NCI-H345 (cell line): ENCODE data around the gene KRTAP20-3.

Experiments used
- DNase-seq: peaks from one replicate; lab custom pipeline; 2025; lab: John Stamatoyannopoulos, UW

Gene KRTAP20-3

DNA sequence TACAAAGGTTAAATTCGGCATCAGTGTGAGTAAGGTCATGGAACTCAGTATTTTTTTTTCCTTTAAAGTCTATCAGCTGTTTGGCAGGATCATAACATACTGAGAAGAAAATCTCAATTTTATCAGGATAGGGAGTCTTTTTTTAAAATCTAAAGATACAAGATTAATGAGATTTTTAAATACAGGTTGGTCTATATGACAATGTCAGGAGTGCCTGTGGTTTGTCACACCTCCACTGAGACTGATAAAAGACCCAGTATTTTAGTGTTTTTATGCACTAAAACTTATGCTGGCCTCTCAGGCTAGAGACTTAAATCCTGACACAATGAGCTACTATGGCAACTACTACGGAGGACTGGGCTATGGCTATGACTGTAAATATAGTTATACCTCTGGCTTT lies at the start of gene KRTAP20-3:
Gene KRTAP20-3 (plus strand): TSS at position 301 of the 400 bp plus-strand sequence.
- no peak for DNase-seq

DNA sequence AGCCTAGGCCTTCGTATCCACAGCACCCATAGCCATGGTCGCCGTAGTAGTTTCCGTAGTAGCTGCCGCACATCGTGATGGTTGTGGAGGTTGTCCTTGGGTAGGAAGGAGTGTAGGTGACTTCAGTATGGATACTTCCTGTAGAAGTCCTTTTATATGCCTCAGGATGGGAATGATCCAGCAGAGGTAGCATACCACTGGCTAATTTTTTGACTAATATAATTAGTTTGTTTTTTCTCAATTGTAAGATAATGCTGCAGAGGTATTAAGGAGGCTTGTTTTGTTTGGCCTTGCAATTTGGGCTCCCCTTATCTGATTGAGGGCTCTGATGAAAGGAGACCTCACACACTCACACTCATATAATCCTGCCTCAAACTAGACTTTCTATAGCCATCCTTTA lies 43.9 kb upstream of the KRTAP20-3 start, which contains the start of gene KRTAP6-2:
Gene KRTAP6-2 (minus strand): TSS at position 101 of the 400 bp plus-strand sequence. CDS start 28 bp downstream, at position 73.
- no peak for DNase-seq

DNA sequence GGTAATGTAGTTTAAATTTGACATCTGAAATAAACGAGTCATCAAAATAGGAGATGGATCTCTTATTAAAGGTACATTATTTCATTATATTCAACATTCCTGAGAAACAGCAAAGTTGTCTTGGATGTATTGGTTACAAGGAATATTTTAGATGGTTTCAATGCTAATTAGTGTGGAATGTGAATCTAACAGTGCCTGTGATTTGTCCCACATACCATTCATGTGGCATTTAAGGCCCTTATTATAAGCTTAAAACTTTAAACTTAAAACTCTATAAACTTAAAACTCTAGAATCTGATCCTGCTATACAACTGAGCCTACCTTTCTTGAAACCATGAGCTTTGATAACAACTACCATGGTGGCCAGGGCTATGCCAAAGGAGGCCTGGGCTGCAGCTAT lies 41.9 kb upstream of the KRTAP20-3 start, which contains the start of gene KRTAP22-1:
Gene KRTAP22-1 (plus strand): TSS at position 301 of the 400 bp plus-strand sequence.
- DNase-seq: no peak

DNA sequence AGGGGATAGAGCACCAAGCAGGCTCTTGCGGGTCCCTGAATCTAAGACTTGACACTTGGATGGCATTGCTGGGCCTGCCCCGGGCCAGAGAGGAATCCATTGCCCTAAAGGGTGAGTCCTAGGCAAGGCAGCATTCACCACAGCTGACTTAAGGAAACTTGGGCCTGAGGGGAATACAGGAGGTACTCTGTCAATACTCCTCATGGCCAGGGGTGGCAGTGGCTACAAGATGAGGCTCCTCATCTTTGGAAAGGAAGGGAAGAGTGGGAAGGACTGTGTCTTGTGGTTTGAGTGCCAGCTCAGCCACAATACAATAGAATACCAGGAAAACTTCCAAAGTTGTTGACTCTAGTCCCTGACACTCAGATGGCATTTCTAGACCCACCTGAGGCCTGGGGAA lies 36.7 kb upstream of the KRTAP20-3 start:
- no peak for DNase-seq

DNA sequence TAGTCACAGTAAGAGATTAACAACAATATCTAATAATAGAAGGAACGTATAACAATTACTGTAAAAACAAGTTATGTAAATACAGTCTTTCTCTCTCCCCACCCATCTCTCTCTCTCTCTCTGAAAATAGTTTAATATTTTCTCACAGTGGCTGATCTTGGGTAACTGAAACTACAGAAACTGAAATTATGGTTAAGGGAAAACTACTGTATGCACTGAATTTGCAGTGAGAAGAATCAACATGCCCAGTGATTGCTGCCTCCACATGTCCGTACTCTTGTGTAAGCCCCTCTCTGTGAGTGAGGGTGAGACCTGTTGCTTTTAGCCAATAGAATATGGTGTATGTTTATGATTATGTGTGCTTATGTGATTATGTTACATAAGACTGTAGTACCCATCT lies 30.5 kb upstream of the KRTAP20-3 start:
- no peak for DNase-seq

DNA sequence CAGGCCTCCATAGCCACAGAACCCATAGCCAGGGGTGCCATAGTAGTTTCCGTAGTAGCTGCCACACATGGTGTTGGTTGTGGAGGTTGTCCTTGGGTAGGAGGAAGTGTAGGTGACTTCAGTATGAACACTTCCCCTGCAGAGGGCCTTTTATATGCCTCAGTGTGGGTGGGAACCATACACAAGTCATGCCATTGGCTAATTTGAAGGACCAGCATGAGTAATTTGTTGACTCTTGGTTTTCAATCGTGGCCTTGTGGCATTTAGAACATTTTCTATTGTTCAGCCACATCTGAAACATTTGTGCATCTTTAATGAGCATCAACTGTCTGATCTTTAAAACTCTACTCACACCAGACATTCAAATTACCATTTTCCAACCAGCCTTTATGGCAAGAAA lies 28.8 kb upstream of the KRTAP20-3 start, which contains the start of gene KRTAP6-1:
Gene KRTAP6-1 (minus strand): TSS at position 95 of the 400 bp plus-strand sequence. CDS start 26 bp downstream, at position 69.
- DNase-seq: no peak

DNA sequence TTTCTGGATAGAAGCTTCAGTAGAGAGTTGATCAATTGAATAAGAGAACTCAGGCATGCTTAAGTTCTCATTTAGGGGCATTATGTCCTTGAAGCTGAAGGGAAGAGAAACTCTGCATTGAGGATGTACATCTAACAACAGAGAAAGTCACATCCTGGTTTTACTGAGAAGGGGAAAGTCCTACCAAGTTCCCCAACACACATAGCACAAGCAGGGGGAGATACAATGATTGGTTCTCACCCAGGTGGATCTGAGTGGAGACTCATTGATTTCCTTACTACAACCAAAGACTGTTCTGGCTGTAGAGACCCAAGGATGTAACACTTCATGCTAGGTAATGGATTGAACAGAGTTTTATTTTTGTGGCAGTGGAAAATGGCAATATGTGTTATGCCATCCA lies 27.5 kb upstream of the KRTAP20-3 start:
- DNase-seq: no peak

DNA sequence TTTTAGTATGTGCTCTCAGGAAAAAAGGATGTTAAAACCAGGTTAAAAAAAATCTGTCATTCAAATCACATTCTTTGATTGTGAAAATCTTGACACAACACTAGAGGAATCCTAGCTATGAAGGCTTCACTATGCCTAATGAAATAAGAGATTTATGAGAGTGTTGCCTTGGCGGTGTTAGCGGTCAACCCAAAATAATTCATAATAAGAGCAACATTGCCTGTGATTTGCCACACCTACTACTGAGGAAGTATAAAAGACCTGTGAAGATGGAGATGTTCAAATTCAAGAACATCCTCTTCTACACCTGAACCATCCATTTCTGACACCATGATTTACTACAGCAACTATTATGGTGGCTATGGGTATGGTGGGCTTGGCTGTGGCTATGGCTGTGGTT lies 26.5 kb upstream of the KRTAP20-3 start, which contains the start of gene KRTAP20-1:
Gene KRTAP20-1 (plus strand): TSS at position 301 of the 400 bp plus-strand sequence. CDS start 30 bp downstream, at position 331.
- no peak for DNase-seq

DNA sequence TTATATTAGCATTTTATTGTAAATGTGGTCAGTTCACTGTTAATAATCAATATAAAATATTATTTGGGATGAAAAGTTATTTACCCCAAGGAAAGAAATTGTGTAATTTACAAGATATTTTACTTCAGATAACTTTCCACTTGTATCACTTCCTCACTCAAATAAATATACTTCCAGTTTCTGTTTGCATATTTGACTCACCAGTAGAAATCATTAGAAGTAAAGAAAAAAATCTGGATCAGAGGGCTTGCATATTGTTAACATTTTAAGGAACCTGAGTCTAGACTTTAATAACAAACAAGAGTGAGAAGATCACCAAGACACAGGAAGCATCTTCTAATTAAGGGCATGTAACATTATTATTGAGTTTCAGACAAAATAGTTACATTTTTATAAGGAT lies 22.6 kb upstream of the KRTAP20-3 start:
- DNase-seq: no peak

DNA sequence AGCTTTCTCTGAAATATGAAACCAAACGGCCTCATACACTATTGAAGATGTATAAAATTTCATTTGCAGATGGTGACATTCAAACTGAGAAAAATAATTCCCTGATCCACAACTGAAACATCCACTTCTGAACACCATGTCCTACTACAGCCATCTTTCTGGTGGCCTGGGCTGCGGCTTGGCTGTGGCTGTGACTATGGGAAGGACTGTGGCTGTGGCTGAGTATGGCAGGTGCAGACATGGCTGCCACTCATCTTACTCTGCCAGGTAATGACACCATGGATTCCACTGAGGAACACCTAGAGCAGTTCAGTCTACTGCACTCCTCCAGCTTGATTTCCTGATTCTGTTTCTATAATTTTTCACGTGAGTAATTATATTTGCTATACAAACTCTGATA lies 22.1 kb upstream of the KRTAP20-3 start, which contains the start of gene KRTAP20-4:
Gene KRTAP20-4 (plus strand): TSS at position 106 of the 400 bp plus-strand sequence.
- DNase-seq: no peak

DNA sequence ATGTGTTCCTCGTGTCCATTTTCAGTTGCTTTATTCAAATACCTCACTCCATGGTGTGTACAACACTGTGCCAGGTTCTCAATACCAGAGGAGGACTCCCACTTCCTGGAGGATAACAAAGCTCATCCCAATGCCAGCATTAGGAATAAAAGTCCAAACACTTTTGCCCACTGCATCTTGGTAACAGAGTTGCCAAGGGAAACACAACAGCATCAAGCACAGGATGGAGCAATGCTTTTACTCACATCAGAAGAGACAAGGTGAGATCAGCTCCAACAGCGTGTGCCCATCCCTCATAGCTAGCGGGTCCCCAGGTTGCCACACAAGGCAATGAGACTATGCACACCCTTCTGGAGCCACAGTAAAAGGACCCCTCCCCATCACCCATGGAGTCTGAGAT lies 19.3 kb upstream of the KRTAP20-3 start:
- no peak for DNase-seq

DNA sequence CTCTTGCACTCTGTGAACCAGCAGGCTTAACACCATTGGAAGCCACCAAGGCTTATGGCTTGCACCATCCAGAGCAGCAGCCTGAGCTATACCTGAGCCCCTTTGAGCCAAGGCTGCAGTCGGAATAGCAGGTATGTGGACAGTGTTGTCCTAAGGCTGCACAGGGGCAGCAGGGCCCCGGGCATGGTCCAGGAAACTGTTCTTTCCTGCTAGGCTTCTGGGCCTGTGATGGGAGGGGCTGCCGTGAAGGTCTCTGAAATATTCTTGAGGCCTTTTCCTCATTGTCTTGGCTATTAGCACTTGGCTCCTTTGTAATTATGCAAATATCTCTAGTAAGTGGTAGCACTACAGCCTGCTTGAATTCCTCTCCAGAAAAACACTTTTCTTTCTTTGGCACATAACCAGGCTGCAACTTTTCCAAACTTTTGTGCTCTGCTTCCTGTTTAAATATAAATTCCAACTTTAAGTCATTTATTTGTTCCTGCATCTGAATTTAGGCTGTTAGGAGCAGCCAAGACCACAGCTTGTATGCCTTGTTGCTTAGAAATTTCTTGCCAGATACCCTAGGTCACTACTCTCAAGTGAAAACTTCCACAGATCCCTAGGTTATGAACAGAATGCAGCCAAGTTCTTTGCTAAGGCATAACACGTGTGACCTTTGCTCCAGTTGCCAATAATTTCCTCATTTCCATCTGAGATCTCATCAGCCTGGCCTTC lies 17.1 kb upstream of the KRTAP20-3 start:
- DNase-seq: no peak

DNA sequence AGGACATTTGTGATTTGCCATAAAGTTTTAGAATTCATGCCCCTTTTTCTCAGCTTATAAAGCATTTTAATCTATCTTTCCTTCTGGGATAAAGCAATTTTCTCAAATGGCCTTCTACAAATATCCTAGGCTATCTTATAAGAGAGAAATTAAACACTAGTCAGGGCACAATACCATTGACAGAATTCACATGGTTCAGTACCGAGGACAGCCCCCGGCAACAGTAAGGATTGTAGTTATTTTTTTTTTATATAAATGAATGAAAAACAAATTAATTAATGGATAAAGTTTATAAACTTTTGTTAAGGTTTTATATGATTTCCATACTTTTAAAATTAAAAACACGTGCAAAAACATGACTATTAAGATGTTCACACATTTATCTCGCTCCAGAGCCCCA lies 14.6 kb upstream of the KRTAP20-3 start:
- no peak for DNase-seq

DNA sequence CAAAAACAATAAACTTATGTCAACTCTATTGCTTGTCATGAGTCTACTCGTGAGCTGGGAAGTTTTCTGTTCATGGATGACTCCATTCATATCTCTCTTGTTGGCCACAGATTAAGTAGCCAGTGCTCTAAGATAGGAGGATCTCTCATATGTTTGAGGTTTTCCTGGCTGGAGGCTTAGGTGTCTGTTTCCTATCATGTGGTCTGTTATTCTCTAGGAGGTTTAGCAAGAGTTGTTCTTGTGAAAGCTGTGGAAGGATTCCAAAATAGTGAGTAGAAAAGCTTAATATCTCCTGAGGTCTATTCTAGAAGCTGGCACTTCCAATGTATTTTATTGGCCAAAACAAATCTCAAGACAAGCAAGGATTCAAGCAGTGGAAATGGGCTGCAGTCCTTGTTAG lies 13.5 kb upstream of the KRTAP20-3 start:
- DNase-seq: no peak

DNA sequence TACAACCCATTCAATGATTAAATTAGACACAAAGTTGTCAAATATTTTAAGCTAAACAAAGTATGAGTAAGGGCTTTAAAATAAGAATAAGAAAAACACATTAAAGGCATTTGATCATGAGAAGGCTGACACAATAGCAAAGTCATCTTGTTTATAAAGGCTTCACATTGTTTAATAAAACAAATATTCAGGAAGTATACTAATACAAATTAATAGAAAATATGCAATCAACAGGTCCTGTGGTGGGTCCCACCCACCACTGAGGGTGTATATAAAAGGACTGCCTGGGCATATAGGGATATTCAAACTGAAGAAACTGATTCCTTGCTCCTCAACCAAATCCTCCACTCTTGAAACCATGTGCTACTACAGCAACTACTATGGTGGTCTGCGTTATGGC lies 7.8 kb upstream of the KRTAP20-3 start, which contains the start of gene KRTAP20-2:
Gene KRTAP20-2 (plus strand): TSS at position 301 of the 400 bp plus-strand sequence. CDS start 58 bp downstream, at position 359.
- no peak for DNase-seq

DNA sequence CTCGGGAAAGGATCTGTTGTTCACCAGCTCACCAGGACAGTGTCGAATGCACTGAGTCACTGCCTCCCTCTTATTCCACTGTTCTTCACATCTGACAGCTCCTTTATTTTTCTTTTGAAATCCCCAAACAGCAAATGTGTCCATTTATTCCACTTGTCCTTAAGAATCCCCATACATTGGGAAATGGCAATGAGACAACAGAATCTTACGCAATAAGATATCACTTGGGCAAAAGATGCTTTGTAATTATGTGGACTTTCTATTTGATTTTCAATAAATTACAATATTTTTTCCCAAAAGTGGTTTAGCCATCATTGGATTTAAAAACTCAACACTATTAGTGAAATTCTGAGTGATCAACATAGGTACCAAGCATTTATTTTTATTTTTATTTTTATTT lies 4.0 kb upstream of the KRTAP20-3 start:
- DNase-seq: no peak

DNA sequence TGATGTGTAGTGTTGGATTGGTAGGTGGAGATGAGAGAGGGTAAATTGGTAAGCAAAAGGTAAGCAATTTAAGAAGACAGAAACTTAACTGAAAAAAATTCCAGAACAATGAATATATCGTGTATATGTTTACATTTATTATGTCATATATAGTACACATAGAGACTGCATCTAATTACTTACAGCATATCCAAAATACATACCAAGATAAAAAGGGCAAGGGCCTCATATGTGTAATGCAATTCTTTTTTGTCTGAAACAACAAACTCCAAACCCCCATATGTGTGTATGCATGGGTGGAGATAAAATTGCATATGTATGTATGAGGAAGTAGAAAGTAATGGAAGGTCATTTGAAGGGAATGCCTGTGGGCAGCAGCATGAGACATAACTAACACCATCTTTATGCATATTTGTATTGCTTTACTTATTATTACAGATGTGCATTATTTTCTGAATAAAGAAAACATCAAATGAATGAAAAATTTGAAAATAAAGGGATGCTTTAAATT lies 4.3 kb downstream of the KRTAP20-3 start:
- no peak for DNase-seq

DNA sequence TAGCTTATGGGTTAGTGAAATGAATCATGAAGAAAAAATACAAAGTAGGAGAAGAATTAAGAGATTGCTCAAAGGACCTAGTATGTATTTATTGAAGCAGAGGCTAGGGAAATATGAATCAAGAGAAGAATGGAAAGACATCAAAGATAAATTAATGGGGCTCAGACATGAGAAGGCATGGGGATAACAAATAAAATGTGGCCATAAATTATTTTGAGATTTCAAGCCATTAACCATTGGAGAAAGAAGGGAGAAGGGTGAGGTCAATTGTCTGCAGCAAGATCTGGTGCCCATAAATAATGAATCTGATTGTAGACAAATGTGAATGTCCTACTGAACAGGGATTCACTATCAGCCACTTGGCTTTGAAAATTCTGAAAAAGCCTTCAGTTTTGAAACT lies 10.2 kb downstream of the KRTAP20-3 start:
- DNase-seq: no peak

DNA sequence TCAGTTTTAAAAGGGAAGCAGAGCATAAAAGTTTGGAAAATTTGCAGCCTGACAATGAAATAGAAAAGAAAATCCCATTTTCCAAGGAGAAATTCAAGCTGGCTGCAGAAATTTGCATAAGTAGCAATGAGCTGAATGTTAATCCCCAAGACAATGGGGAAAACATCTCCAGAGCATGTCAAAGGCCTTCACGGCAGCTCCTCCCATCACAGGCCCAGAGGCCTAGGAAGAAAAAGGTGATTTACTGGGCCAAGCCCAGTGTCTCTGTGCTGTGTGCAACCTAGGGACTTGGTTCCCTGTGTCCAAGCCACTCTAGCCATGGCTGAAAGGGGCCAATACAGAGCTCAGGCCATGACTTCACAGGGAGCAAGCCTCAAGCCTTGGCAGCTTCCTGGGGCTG lies 26.1 kb downstream of the KRTAP20-3 start:
- DNase-seq: no peak

DNA sequence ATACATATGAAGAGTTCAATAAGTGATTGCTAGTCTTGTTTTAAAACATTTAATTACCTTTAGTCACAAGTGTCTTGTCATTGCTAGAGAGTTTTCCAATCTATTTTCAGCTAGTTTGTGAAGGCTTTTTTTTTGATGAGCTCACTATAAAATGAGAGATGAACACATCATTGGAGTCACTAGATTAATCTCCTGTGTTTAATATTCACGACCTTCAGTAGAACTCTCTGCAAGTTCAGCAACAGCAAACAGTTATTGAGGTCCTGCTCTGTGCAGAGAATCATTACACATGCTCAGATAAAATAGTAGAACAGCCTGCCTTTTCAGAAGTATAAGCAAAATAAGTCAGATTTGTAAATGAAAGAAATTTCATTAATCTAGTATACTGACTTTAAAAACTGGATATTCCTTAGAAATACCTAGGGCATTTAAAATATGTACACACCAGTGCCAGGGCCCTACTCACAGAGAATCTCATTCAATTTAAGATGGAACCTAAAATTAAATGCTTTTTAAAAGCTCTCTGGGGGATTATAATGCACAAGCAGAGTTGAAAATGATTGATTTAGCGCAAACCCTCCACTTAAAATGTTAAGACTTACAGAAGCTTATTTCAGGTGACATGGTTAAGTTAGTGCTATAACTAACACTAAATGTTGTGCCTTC lies 30.5 kb downstream of the KRTAP20-3 start:
- no peak for DNase-seq

DNA sequence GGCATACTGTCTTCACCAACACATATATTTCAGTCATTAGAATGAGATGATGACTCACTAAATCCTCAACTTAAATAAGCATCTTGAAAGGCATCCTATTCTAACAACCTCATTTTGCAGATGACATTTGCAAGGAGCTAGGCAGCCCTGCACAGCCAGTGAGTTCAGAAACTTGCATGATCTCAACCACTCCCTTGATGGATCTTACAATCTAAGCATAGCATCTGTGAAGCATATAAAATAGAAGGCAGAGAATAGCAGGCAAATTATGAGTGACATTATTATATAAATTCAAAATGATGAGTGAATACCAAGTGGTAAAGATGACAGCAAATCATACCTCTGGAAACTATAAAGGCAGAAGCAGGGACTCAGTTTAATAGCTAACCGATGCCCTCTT lies 31.6 kb downstream of the KRTAP20-3 start:
- no peak for DNase-seq

DNA sequence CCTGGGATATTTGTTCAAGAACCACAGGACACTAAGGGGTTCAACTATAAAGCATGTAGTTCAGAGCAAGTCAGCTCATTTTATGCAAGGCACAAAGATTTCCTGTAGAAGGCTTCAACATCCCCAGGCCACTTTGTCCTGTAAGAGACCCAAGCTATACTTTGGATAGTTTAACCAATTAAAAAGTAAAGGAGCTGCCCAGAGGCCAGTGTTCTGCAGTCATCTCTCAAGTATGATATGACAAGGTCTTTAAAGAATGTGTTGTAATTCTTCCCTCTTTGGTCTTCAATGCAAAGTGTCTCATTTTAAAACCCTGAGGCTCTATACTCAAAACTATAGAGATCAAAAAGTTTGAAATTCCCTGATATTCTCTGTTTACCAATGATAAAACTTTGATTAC lies 34.1 kb downstream of the KRTAP20-3 start:
- DNase-seq: no peak

DNA sequence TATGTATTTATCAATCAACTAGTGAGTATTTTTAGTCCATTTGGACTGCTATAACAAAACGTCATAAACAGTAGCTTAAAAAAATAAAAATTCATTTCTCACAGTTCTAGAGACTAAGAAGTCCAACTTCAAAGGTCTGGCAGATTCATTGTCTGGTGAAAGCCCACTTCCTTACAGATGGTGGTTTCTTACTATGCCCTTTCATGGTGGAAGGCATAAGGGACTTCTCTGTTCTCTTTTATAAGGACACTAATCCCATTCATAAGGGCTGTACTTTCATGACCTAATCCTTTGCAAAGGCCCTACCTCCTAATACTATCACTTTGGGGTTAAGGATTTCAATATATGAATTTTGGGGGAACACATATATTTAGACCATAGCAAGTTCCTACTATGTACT lies 37.9 kb downstream of the KRTAP20-3 start:
- DNase-seq: no peak
